GM20000 (cell line): ENCODE measurements around the gene CACNA1D.

Experiments used
- DNase-seq: peaks from one replicate; pipeline ENCODE4 v3.0.0; 2012; ENCODE audit warnings: low spot score
- TF ChIP-seq, protein P1 (sequence below): IDR thresholded peaks from 2 replicates; pipeline ENCODE4 v1.5.1; 2012; ENCODE audit warnings: mild to moderate bottlenecking, control low read depth; ENCODE audit errors: extremely low read depth, missing control alignments

CACNA1D gene

DNA sequence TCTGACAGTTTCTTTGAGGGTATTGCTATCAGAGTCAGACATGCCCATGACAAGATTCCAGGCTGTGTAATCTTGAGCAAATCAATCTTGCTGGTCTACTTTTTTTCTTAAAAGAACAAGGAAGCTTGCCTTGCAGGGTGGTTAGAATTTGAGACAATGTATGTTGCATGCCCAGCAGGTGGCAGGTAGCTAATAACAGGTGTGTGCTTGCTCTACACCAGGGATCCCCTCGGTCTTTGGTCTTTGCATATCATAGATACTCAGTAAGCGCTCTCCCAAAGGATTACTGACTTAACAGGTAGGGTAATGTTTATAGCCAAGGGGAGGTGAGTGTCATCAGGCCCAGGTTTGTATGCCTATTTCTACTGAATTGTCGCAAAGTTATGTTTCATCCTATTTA lies 37.3 kb downstream of the CACNA1D start:
- TF ChIP-seq, protein P1, sequence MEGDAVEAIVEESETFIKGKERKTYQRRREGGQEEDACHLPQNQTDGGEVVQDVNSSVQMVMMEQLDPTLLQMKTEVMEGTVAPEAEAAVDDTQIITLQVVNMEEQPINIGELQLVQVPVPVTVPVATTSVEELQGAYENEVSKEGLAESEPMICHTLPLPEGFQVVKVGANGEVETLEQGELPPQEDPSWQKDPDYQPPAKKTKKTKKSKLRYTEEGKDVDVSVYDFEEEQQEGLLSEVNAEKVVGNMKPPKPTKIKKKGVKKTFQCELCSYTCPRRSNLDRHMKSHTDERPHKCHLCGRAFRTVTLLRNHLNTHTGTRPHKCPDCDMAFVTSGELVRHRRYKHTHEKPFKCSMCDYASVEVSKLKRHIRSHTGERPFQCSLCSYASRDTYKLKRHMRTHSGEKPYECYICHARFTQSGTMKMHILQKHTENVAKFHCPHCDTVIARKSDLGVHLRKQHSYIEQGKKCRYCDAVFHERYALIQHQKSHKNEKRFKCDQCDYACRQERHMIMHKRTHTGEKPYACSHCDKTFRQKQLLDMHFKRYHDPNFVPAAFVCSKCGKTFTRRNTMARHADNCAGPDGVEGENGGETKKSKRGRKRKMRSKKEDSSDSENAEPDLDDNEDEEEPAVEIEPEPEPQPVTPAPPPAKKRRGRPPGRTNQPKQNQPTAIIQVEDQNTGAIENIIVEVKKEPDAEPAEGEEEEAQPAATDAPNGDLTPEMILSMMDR = no peak
- DNase-seq = no peak

DNA sequence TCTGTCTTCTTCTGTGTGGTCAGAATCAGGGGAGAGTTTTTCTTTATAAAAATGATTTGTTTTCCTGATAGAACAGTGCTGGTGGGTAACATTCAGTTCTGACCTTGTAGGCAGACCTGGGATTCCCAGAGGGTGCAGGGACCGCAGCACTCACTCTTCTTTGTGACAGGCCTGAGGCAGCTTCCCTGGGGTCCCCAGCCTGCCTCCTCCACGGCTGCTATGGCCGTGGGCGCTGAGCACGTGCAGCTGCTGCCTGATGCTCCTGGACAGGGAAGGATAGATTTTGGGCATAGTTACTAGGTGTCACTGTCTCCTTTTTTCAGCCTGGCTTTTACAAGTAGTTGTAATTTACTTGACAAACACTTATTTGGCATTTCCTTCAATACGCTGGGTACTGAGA lies 39.1 kb downstream of the CACNA1D start:
- no peak for DNase-seq
- TF ChIP-seq, protein P1 = no peak

DNA sequence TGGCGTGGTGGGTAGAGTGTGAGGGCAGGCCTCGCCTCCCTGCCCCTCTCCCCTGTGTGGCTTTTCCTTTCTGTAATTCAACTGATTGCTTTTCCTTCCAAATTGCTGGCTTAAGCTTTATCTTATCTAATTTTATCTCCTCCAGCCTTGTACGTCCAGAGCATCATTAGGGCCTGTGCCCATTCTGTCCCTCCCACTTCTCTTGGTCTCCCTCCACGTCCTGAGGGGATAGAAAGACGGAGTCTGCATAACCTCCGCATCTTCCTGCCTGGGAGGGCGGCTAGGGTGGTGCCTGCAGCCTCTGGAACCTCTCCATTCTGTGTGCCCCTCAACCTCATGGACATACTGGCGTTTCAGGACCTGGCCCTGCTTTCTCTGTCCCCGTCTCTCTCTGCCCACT lies 39.8 kb downstream of the CACNA1D start:
- TF ChIP-seq, protein P1 = no peak
- no peak for DNase-seq

DNA sequence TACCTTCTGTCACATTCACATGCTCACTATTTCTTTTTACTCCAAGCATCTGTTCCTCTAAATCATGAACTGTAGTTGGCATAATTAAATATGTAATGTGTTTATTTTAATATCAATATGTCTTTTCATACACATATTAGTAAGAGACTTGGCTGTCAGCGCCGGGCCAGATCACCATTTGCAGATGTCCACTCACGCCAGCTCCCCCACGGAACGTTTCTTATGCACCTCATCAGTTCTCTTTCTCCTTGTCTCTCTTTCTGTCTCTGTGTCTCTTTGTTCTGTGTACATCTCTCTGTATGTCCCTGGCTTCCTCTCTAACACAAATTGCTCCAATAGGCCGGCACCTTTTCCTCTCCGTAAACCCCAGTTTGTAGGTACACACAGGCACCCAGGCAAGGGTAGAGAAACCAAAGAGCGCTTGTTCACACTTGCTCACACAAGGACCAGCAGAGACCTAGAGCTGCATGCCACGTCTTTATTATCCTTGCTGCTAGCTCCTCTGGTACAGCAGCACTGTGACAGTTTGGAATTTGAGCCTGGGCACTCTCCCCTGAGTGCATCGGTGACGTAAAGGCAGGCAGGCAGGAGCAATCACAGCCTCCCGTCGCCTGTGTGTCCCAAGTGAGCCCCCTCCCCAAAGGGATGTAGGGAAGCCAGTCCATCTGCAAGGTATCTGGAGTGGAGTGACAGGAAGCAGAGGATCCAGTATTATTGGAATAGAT lies 40.4 kb downstream of the CACNA1D start:
- no peak for DNase-seq
- TF ChIP-seq, protein P1 = no peak

DNA sequence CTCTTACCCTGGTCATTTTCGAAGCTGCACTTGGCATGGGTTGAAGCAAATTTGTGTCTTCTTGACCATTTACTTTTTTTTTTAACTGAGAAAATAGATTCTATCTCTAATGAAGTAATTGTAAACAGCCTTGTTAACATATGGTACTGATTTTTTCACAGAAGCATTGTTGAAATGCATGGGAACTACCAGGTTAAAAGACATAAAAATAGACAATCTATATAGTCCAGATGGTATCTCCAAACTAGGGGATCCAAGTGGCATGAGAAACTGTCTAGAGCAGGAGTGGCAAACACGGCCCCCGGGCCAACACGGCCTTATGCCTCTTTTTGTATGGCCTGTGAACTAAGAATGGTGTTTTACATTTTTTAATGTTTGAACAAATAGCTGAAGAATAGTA lies 41.9 kb downstream of the CACNA1D start:
- TF ChIP-seq, protein P1 = no peak
- no peak for DNase-seq

DNA sequence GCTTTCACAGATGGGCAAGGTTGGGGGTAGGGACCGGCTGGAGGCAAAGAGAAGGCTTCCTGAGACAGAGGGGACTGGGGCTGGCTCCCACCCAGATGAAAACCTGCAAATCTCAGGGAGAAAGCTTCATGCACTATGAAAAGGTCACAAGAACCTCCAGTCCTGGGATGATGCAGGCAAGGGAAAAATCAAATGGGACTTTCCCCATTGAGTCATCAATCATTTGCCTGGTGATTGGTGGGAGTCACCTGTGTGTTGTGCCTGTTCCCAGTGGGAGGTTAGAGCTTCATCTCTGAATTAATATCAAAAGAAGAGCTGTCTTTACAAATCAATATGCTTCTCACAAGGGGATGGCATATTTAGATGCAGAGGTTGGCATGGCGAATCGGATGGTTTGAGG lies 49.9 kb downstream of the CACNA1D start:
- DNase-seq = no peak
- TF ChIP-seq, protein P1 = no peak

DNA sequence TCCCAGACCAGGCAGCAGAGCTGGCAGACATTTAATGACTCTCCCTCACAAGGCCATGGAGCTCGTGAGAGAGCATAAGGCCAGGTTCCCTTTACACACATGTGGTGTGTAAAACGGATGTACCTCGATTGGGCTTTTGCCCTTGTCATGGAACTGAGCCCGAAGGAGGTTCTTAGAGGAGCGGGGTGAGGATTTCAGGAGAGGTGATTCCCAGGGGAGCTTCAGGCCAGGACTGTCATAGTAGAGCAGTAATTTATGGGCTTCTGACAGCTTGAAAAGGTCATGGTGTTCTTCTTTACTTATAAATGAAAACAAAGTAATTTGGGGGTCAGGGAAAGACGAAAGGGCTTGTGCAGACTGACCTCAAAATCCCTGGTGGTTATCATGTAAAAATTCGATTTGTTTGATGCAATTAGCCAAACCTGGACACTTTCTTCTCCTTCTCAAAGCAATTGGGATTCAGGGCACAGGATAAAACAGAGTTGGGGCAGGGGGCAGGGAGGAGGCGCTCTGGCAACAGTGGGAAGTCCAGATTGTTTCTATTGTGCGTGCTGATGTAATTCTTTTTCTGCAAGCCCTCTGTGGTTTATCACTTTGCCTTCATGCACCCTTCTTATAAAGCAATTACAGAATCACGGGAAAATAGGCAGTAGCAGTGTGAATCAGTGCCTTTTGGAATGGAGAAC lies 51.0 kb downstream of the CACNA1D start:
- no peak for DNase-seq
- TF ChIP-seq, protein P1 = no peak
